Left lung (tissue), 10 donors: Measurements from ENCODE around the gene DNAJC11. TPM values are rescaled to one million over a fixed set of nuclear protein-coding genes. Genes with fewer than 3 reads are reported as not detected.
"Not testable (repeated sequence)": the region's sequence is repeated elsewhere in the genome, so short reads cannot be mapped to it uniquely, and the experiment has no call there.

Experiments
- ATAC-seq: fragments of 200-7000 bp; cut with Tn5 transposase; one replicate; pipeline ENCODE4 v1.9.1; 2020; ENCODE audit warnings: moderate library complexity
- DNase-seq, 4 donors: peaks; one replicate each; pipeline ENCODE4 v3.0.0-alpha.2; 2013 to 2020
- H3K27ac ChIP-seq, 2 donors: fragments of 200-600 bp; sonication (generic) in 1 of 2; one replicate each; pipeline versions ENCODE4 v1.5.0 to v1.8.0; 2020 to 2021
- H3K27me3 ChIP-seq, 2 donors: fragments of 200-600 bp; sonication (generic) in 1 of 2; one replicate each; pipeline versions ENCODE4 v1.5.0 to v1.8.0; 2020 to 2021
- H3K36me3 ChIP-seq, 2 donors: fragments of 200-600 bp; sonication (generic) in 1 of 2; one replicate each; pipeline versions ENCODE4 v1.5.0 to v1.8.0; 2020 to 2021
- H3K4me1 ChIP-seq, 2 donors: fragments of 200-600 bp; one replicate each; pipeline ENCODE4 v1.8.0; 2021
- H3K4me3 ChIP-seq, 2 donors: fragments of 200-600 bp; sonication (generic) in 1 of 2; one replicate each; pipeline versions ENCODE4 v1.5.0 to v1.8.0; 2020 to 2021; ENCODE audit warnings: mild to moderate bottlenecking in 1 of 2
- H3K9me3 ChIP-seq, 2 donors: fragments of 200-600 bp; sonication (generic) in 1 of 2; one replicate each; pipeline versions ENCODE4 v1.5.0 to v1.8.0; 2020 to 2021
- intact Hi-C, 2 donors: fragments of 100-400 bp; cut with DNase I; formaldehyde crosslinking; loops; one replicate each; pipeline versions ENCODE4 v1.11.2 to v1.14.2; 2022
- polyA plus RNA-seq, 6 donors: library from polyadenylated mRNA; unstranded; fragments of 120-200 nt; gene quantifications; one replicate each; pipeline ENCODE4 v1.2.1, GENCODE V29; 2013; ENCODE audit not compliant: insufficient read length in 6 of 6
- total RNA-seq, 2 donors: library from RNA; stranded (reverse); fragmentation: NEBNext Ultra II Directional; extraction: Animal tissue kit (Norgen Biotek cat#: 25700); gene quantifications; one replicate each; pipeline ENCODE4 v1.2.1, GENCODE V29; 2021
- TF ChIP-seq, protein P1 (sequence below), 2 donors: fragments of 200-600 bp; sonication (generic) in 1 of 2; IDR thresholded peaks; one replicate each; pipeline versions ENCODE4 v1.5.0 to v1.8.0; 2021; ENCODE audit warnings: antibody characterized with exemption in 2 of 2
- donor health status: DM: no; HTN: yes; CAD: no.
- donor health status: DM: no; HTN: no; CAD: no.

Gene DNAJC11
- total and polyA plus RNA-seq, 8 donors = 33.5 to 52.0 (median 46.7) TPM

GRCh38 chr1:6602669-6603237 lies 98.9 kb downstream of the DNAJC11 start, which contains the start of gene KLHL21:
KLHL21 (minus strand) TSS chr1:6602869; CDS start chr1:6602817, 52 bp downstream.
- Histone ChIP-seq H3K4me3 (peak within 1 kb of the TSS; percentile 52 to 92), H3K27me3 (no peaks in the 10 kb centered on the region), H3K4me1 (peaks cover 23 to 54% of the 10 kb centered on the region in 2 donors), H3K9me3 (no peaks in the 10 kb centered on the region), H3K36me3 (peaks cover 0 to 16% of the 10 kb centered on the region in 2 donors), H3K27ac (peak within 1 kb of the TSS; percentile 99)
- DNase-seq = peak; percentile 83 to 98 (median 92)
- peak; percentile 80 for ATAC-seq
- intact Hi-C loops = no loop called here
- TF ChIP-seq, protein P1, sequence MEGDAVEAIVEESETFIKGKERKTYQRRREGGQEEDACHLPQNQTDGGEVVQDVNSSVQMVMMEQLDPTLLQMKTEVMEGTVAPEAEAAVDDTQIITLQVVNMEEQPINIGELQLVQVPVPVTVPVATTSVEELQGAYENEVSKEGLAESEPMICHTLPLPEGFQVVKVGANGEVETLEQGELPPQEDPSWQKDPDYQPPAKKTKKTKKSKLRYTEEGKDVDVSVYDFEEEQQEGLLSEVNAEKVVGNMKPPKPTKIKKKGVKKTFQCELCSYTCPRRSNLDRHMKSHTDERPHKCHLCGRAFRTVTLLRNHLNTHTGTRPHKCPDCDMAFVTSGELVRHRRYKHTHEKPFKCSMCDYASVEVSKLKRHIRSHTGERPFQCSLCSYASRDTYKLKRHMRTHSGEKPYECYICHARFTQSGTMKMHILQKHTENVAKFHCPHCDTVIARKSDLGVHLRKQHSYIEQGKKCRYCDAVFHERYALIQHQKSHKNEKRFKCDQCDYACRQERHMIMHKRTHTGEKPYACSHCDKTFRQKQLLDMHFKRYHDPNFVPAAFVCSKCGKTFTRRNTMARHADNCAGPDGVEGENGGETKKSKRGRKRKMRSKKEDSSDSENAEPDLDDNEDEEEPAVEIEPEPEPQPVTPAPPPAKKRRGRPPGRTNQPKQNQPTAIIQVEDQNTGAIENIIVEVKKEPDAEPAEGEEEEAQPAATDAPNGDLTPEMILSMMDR (IDR thresholded peaks at IDR 0.05) = no peak

GRCh38 chr1:6601923-6602668 lies 99.5 kb downstream of the DNAJC11 start:
- H3K4me1 ChIP-seq = peaks cover 23 to 60% of the 10 kb centered on the region in 2 donors
- TF ChIP-seq, protein P1 (IDR thresholded peaks at IDR 0.05) = no peak
- H3K27me3 ChIP-seq = no peaks in the 10 kb centered on the region
- DNase-seq (peak in 3 of 4 donors; percentile 62 to 88 (median 87)), ATAC-seq (peak; percentile 19)
- H3K27ac ChIP-seq = peak overlapping the region; percentile 99
- no peaks in the 10 kb centered on the region for H3K9me3 ChIP-seq
- peak overlapping the region; percentile 52 to 92 for H3K4me3 ChIP-seq
- H3K36me3 ChIP-seq = peaks cover 0 to 22% of the 10 kb centered on the region in 2 donors
- intact Hi-C loops = no loop called here

DNA sequence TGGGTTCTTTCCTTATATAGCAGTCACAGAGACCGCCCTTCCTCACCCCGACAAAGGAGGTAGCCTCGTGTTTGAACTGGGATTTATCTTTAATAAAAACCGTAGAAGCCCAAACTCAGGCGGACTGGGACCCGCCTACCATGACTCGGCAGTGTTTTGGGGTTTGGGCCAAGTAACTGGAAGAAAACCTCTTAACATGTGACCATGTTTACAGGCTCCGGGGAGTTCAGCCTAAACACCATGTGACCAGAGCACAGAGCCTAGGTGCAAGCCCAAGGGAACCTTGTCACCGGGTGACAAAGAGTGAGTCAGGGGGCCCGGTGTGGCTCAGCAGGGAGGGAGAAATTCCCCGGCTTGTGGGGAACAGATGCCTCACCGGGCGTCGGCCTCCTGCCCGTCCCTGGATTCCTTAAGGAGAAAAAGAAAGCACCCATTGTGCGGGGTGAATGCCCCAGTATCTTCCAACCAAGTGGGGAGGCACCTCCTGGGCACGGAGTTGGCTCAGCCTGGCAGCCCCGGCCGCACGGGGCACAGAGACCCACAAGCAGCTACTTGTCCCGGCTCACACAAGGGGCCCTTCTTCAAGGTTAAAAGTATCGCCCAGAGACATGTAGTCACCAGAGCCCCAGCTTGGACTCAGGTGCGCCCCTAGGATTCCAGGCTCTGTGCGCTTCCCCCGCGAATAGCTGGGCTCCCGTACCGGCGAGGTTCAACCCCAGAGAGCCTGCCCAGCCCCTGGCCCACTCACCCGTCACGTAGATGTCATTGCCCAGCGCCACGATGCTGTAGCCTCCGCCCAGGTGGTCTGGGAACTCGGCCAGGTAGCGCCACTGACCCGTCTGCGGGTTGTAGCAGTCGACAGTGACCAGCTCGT lies 100.3 kb downstream of the DNAJC11 start:
- no peaks in the 10 kb centered on the region for H3K9me3 ChIP-seq
- H3K27ac ChIP-seq = peak overlapping the region; percentile 99
- peak overlapping the region; percentile 52 to 92 for H3K4me3 ChIP-seq
- peaks cover 23 to 69% of the 10 kb centered on the region in 2 donors for H3K4me1 ChIP-seq
- peak; percentile 56 for ATAC-seq
- intact Hi-C loops = no loop called here
- TF ChIP-seq, protein P1 (IDR thresholded peaks at IDR 0.05) = no peak
- DNase-seq = peak; percentile 51 to 89 (median 84)
- H3K27me3 ChIP-seq = no peaks in the 10 kb centered on the region
- H3K36me3 ChIP-seq = peaks cover 0 to 30% of the 10 kb centered on the region in 2 donors

GRCh38 chr1:6600410-6601048 lies 101.1 kb downstream of the DNAJC11 start:
- Histone ChIP-seq H3K36me3 (peaks cover 0 to 38% of the 10 kb centered on the region in 2 donors), H3K9me3 (no peaks in the 10 kb centered on the region), H3K4me3 (peak overlapping the region; percentile 52 to 92), H3K27me3 (no peaks in the 10 kb centered on the region), H3K27ac (peak overlapping the region; percentile 99), H3K4me1 (peaks cover 23 to 76% of the 10 kb centered on the region in 2 donors)
- intact Hi-C loops = no loop called here
- TF ChIP-seq, protein P1 (IDR thresholded peaks at IDR 0.05) = no peak
- ATAC-seq (peak; percentile 0), DNase-seq (peak in 1 of 4 donors; percentile 49)

DNA sequence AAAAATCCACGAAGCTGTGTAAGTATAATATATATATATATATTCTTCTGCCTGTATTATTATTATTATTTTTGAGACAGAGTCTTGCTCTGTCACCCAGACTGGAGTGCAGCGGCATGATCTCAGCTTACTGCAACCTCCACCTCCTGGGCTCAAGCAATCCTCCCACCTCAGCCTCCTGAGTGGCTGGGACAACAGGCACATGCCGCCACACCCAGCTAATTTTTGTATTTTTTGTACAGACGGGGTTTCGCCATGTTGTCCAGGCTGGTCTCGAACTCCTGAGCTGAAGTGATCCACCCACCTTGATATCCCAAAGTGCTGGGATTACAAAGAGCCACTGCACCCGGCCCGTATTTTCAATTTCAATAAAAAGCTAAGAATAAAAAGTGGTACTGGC lies 101.6 kb downstream of the DNAJC11 start:
- H3K4me3 ChIP-seq = peak overlapping the region; percentile 52 to 92

More for the DNA sequence above, 101.6 kb downstream of the DNAJC11 start:
- ATAC-seq, intact Hi-C loops, DNase-seq, H3K9me3 ChIP-seq, H3K27me3 ChIP-seq: not testable (repeated sequence)
- H3K4me1 ChIP-seq = peaks cover 23 to 77% of the 10 kb centered on the region in 2 donors
- H3K36me3 ChIP-seq = peaks cover 0 to 43% of the 10 kb centered on the region in 2 donors
- H3K27ac ChIP-seq = peak overlapping the region; percentile 99
